Activated naive CD8-positive, alpha-beta T cell treated with anti-CD3 and anti-CD28 coated beads for 36 hours (primary cell): ENCODE results near the gene WEE1. TPM values are rescaled to one million over a fixed set of nuclear protein-coding genes. Genes with fewer than 3 reads are reported as not detected.

Experiments
- total RNA-seq, 2 experiments: library from RNA; stranded (reverse); gene quantifications; one replicate each; pipeline ENCODE4 v1.2.3, GENCODE V29; 2021

The WEE1 gene
- total RNA-seq, 2 experiments from 2014 or later, result 46.8 to 47.5 TPM

Other genes starting within 250 kb of the WEE1 start
- 100 to 1,000 TPM; 195 TPM for gene IPO7, start 189.0 kb upstream of the WEE1 start, total RNA-seq
- 10 to 100 TPM; 26.5 to 26.8 TPM for gene ZNF143, start 112.7 kb upstream of the WEE1 start, total RNA-seq
- gene SWAP70, start 90.4 kb downstream of the WEE1 start, total RNA-seq, result 10 to 100 TPM; 10.0 to 10.9 TPM